Epithelial cell of proximal tubule (primary cell): ENCODE results near the gene EXO1. TPM values are rescaled to one million over a fixed set of nuclear protein-coding genes. Genes with fewer than 3 reads are reported as not detected.
A peak's percentile ranks its signal among the peaks of the same experiment; 100 is the strongest.
"Not testable (repeated sequence)": the region's sequence is repeated elsewhere in the genome, so short reads cannot be mapped to it uniquely, and the experiment has no call there.

ENCODE experiments used
- DNase-seq: peaks from one replicate; pipeline ENCODE4 v3.0.0-alpha.2; 2011; ENCODE audit warnings: low read depth
- H3K4me3 ChIP-seq: 2 replicates; pipeline ENCODE4 v1.5.1; 2011; ENCODE audit warnings: low read depth, mild to moderate bottlenecking, low read length
- CTCF ChIP-seq: conservative IDR thresholded peaks from 2 replicates; pipeline ENCODE4 v1.5.1; 2012; ENCODE audit warnings: low read depth, mild to moderate bottlenecking, low read length
- total RNA-seq: library from RNA; depleted of rRNA; stranded (reverse); fragments of >200 nt; gene quantifications from 2 replicates; pipeline ENCODE4 v1.2.3, GENCODE V29; 2015

The EXO1 gene
- 13.4 and 30.2 TPM in 2 replicates for total RNA-seq

GRCh38 chr1:241847796-241848685 lies at the start of gene EXO1:
Gene EXO1 (plus strand): TSS chr1:241848204. CDS start chr1:241850426, 2,222 bp downstream.
- H3K4me3 ChIP-seq = peak within 1 kb of the TSS; percentile 91
- DNase-seq = peak; percentile 44
- peak; percentile 48 for TF ChIP-seq CTCF

DNA sequence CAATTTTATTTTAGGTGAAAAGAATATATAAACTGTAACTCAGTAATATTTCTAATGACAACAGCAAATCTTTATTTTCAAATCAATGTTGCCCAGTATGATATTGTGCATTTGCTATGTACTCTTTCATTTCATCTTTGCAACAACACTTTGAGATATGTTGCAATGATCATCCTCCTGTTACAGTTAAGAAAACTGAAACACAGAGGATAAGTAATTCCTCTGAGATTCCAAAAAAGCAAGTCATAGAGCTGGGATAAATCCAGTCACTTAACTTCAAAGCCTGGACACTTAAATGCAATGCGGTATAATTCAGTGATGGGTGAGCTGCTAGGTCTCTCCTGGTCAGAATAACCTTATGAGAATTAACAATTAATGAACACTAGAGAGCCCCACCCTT lies 48.6 kb upstream of the EXO1 start:
- DNase-seq = no peak
- TF ChIP-seq CTCF = no peak
- H3K4me3 ChIP-seq = no peak overlapping the region

DNA sequence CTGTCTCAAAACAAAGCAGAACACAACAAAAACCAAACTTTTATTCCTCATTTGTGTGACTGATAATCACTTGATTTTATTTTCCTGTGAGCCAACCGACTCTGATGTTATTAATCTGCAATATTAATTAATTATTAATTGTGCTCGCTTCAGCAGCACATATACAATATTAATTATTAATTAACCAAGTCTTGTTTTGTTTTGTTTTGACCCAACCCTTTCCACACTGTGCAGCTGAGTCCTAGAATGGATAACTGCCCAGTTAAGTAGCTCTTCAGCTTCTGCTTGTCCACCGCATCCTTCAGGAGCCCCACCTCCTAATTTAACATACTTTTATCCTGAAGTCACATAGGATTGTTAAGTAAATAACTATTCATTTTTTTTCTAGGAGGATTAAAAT lies 47.4 kb upstream of the EXO1 start:
- H3K4me3 ChIP-seq = no peak overlapping the region
- no peak for TF ChIP-seq CTCF
- DNase-seq = no peak

- no peak for DNase-seq
- no peak overlapping the region for H3K4me3 ChIP-seq
- no peak for TF ChIP-seq CTCF
Measured at GRCh38 chr1:241802863-241803262, 45.1 kb upstream of the EXO1 start.

- not testable (repeated sequence) for DNase-seq, H3K4me3 ChIP-seq
Measured at GRCh38 chr1:241804706-241805105, 43.3 kb upstream of the EXO1 start.

DNA sequence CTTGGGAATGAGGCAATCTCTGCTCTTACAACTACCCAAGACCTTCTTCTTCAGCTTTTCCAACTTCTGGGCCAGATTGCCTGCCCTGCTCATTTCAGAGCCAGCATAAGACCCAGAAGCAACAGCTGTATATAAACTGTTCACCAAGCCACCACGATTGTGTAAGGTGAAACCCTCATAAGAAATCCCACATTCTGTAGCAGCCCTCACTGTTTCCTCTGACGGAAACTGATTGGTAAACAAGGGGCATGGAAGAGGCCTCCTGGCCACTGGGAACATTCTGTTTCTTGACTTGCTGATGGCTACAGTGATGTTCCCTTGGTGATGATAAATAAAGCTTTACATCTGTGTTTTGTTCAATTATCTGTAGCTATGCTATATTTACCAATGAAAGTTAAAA lies 39.7 kb upstream of the EXO1 start:
- no peak for TF ChIP-seq CTCF
- DNase-seq = no peak
- H3K4me3 ChIP-seq = no peak overlapping the region

- DNase-seq = no peak
Measured at GRCh38 chr1:241810769-241811405, 37.1 kb upstream of the EXO1 start.

More at GRCh38 chr1:241810769-241811405, 37.1 kb upstream of the EXO1 start:
- no peak overlapping the region for H3K4me3 ChIP-seq
- TF ChIP-seq CTCF = no peak
